Astrocyte of the spinal cord (primary cell): ENCODE data around the gene RAVER2.

Source experiments
- DNase-seq: peaks from one replicate; pipeline ENCODE4 v3.0.0; 2011; ENCODE audit warnings: low read depth, low spot score
- H3K4me3 ChIP-seq: 2 replicates; pipeline ENCODE4 v1.5.1; 2011; ENCODE audit warnings: low read depth, mild to moderate bottlenecking, low read length, moderate library complexity
- in situ Hi-C: cut with HindIII; loops from 2 replicates; pipeline ENCODE4 v1.10.0; 2017; ENCODE audit warnings: low sequenced_read_pairs
- TF ChIP-seq, protein P1 (sequence below): IDR thresholded peaks from 2 replicates; pipeline ENCODE4 v1.5.1; 2012; ENCODE audit warnings: low read depth, mild to moderate bottlenecking, low read length, inconsistent platforms

Gene RAVER2

GRCh38 chr1:64847666-64848065, 102.8 kb downstream of the RAVER2 start:
- TF ChIP-seq, protein P1, sequence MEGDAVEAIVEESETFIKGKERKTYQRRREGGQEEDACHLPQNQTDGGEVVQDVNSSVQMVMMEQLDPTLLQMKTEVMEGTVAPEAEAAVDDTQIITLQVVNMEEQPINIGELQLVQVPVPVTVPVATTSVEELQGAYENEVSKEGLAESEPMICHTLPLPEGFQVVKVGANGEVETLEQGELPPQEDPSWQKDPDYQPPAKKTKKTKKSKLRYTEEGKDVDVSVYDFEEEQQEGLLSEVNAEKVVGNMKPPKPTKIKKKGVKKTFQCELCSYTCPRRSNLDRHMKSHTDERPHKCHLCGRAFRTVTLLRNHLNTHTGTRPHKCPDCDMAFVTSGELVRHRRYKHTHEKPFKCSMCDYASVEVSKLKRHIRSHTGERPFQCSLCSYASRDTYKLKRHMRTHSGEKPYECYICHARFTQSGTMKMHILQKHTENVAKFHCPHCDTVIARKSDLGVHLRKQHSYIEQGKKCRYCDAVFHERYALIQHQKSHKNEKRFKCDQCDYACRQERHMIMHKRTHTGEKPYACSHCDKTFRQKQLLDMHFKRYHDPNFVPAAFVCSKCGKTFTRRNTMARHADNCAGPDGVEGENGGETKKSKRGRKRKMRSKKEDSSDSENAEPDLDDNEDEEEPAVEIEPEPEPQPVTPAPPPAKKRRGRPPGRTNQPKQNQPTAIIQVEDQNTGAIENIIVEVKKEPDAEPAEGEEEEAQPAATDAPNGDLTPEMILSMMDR, result no peak
- H3K4me3 ChIP-seq, result no peak overlapping the region
- no peak for DNase-seq
- in situ Hi-C loops, result no loop called here

DNA sequence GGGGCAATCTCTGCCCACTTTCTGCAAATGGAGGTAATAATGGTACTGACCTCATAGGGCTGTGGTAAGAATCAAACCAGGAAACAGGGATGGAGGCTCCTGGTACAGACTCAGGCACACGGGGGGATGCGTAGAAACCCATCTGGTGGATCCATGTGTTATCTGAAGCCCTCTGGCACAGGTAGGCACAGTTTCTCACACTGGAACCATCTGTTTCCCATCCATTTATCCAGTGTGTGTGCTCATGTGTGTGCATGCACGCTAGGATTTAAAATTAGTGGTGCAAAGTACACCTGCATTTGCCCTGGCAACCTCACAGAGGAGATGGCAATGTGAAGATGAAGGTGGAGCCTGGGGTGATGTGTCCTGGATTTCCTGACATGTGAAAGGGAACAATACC, 103.3 kb downstream of the RAVER2 start:
- no peak overlapping the region for H3K4me3 ChIP-seq
- no peak for DNase-seq
- in situ Hi-C loops, result no loop called here
- TF ChIP-seq, protein P1, result no peak

DNA sequence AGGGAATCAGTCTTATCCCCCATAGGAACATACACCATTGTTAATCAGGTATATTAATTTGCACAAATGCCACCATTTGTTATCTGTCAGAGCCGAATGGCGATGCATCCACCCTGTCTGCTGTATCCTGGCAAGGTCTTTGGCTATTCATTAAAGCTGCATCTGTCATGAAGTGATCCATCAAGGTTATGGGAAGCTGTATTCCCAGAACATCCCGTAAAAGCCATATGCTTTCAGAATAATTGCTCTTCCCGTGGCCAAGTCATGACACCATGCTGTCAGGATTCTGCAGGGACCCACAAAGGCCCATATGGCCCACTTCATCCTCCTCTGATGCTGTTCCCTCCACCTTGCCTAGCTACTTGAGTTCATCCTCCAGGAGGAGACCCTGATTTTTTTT, 103.9 kb downstream of the RAVER2 start:
- TF ChIP-seq, protein P1, result no peak
- in situ Hi-C loops, result no loop called here
- DNase-seq, result no peak
- no peak overlapping the region for H3K4me3 ChIP-seq

GRCh38 chr1:64849942-64850341, 105.1 kb downstream of the RAVER2 start:
- in situ Hi-C loops, result no loop called here
- no peak overlapping the region for H3K4me3 ChIP-seq
- no peak for DNase-seq
- TF ChIP-seq, protein P1, result no peak

DNA sequence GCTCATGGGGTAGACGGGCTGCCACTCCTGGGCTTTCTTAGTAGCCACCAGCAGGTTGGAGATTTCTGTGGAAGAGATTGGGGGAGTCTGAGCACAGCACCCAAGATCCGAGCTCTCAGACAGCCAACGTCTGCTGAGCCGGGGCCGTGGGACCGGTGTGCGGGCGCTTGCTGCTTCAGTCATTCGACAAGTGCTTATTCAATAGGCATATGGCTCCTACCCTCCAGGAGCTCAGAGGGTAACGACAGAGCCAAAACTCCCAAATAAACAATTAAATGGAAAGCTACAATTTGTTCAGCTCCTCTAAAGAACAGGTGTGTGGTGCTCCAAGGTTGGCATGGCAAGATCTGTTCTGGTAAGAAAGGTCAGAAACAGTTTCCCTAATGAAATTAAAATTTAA, 106.0 kb downstream of the RAVER2 start:
- DNase-seq, result no peak
- in situ Hi-C loops, result no loop called here
- TF ChIP-seq, protein P1, result no peak
- no peak overlapping the region for H3K4me3 ChIP-seq

GRCh38 chr1:64851664-64852063, 106.8 kb downstream of the RAVER2 start:
- in situ Hi-C loops, result no loop called here
- TF ChIP-seq, protein P1, result no peak
- no peak for DNase-seq
- no peak overlapping the region for H3K4me3 ChIP-seq

DNA sequence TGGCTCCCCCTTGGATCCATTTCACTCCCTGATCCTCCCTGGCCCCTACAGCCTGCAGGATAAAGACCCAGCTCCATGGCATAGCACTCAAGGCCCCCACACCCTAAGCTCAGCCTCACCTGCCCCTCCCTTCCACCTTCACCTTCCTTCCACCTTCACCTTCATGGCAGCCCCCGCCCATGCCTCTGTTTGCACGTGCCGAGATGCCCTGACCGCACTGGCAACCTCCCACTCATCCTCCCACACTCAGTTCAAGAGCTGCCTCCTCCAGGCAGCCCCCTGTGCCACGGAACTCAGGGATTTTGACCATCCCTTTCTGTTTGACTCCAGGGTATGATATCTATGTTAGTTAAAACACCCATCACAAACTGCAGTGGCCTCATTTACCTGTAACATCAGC, 109.8 kb downstream of the RAVER2 start:
- H3K4me3 ChIP-seq, result no peak overlapping the region
- TF ChIP-seq, protein P1, result no peak
- in situ Hi-C loops, result no loop called here
- no peak for DNase-seq
